Kidney epithelial cell (primary cell): Measurements from ENCODE around the gene GFPT1. TPM values are rescaled to one million over a fixed set of nuclear protein-coding genes. Genes with fewer than 3 reads are reported as not detected.
"Not testable (repeated sequence)": the region's sequence is repeated elsewhere in the genome, so short reads cannot be mapped to it uniquely, and the experiment has no call there.

Experiments used
- DNase-seq: peaks from one replicate; pipeline ENCODE4 v3.0.0-alpha.2; 2010; ENCODE audit warnings: low read depth
- H3K27me3 ChIP-seq: 2 replicates; pipeline ENCODE4 v1.6.0; 2011; ENCODE audit warnings: low read length; ENCODE audit not compliant: control insufficient read depth, insufficient read depth
- H3K36me3 ChIP-seq: 2 replicates; pipeline ENCODE4 v1.5.1; 2011; ENCODE audit warnings: low read length; ENCODE audit not compliant: control insufficient read depth, insufficient read depth
- H3K4me3 ChIP-seq: 2 replicates; pipeline ENCODE4 v1.5.1; 2011; ENCODE audit warnings: low read depth, mild to moderate bottlenecking, control low read depth, low read length
- total RNA-seq: library from RNA; depleted of rRNA; stranded (reverse); fragments of >200 nt; gene quantifications from 2 replicates; pipeline ENCODE4 v1.2.3, GENCODE V29; 2015
- TF ChIP-seq, protein P1 (sequence below): IDR thresholded peaks from 2 replicates; pipeline ENCODE4 v1.5.1; 2011; ENCODE audit warnings: mild to moderate bottlenecking, moderate library complexity, low read length, control low read depth, inconsistent platforms; ENCODE audit not compliant: insufficient read depth, poor library complexity, severe bottlenecking

GFPT1 gene
- total RNA-seq, 1 donor from 2014 or later, result 59.5 TPM

DNA sequence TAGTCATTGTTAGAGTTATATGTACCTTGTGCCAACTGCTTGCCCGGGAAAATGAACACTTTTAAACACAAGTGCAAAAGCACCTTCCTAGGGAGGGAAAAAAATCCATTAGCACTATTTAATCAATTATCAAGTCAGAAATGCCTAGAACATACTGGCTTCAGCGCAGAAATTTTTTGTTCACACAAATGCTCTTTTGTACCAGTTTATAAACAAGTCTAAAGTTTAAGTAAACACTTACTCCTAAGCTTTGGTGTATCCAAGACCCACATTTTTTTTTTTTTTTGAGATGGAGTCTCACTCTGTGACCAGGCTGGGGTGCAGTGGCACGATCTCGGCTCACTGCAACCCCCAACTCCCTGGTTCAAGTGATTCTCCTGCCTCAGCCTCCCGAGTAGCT, 30.6 kb downstream of the GFPT1 start:
- Histone ChIP-seq H3K4me3 (no peak overlapping the region), H3K27me3 (no peaks in the 10 kb centered on the region), H3K36me3 (no peaks in the 10 kb centered on the region)
- no peak for DNase-seq
- TF ChIP-seq, protein P1, sequence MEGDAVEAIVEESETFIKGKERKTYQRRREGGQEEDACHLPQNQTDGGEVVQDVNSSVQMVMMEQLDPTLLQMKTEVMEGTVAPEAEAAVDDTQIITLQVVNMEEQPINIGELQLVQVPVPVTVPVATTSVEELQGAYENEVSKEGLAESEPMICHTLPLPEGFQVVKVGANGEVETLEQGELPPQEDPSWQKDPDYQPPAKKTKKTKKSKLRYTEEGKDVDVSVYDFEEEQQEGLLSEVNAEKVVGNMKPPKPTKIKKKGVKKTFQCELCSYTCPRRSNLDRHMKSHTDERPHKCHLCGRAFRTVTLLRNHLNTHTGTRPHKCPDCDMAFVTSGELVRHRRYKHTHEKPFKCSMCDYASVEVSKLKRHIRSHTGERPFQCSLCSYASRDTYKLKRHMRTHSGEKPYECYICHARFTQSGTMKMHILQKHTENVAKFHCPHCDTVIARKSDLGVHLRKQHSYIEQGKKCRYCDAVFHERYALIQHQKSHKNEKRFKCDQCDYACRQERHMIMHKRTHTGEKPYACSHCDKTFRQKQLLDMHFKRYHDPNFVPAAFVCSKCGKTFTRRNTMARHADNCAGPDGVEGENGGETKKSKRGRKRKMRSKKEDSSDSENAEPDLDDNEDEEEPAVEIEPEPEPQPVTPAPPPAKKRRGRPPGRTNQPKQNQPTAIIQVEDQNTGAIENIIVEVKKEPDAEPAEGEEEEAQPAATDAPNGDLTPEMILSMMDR, result no peak

DNA sequence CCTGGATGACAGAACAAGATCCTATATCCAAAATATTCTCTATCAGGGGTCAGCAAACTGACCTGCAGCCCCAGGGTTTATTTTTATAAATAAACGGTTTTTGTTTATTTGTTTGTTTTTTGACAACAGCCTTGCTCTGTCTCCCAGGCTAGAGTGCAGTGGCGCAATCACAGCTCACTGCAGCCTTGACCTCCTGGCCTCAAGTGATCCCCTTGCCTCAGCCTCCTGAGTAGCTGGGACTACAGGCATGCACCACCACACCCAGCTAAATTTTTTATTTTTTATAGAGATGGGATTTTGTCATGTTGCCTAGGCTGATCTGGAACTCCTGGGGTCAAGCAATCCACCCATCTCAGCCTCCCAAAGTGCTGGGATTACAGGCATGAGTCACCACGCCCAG, 32.1 kb downstream of the GFPT1 start:
- not testable (repeated sequence) for DNase-seq, H3K27me3 ChIP-seq, H3K36me3 ChIP-seq, H3K4me3 ChIP-seq

DNA sequence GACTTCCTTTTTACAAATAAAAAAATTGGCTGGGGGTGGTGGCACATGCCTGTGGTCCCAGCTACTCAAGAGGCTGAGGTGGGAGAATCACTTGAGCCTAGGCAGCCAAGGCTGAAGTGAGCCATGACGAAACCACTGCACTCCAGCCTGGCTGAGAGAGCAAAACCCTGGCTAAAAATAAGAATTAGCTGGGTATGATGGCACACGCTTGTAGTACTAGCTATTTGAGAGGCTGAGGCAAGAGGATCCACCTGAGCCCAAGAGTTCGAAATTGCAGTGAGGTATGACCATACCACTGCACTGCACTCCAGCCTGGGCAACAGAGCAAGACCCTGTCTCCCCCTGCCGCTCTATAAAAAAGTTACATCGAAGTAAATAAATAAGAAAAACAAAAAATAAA, 33.7 kb downstream of the GFPT1 start:
- DNase-seq, result no peak
- peaks cover 2% of the 10 kb centered on the region for H3K36me3 ChIP-seq
- H3K27me3 ChIP-seq, result no peaks in the 10 kb centered on the region
- TF ChIP-seq, protein P1, result no peak
- H3K4me3 ChIP-seq, result no peak overlapping the region

DNA sequence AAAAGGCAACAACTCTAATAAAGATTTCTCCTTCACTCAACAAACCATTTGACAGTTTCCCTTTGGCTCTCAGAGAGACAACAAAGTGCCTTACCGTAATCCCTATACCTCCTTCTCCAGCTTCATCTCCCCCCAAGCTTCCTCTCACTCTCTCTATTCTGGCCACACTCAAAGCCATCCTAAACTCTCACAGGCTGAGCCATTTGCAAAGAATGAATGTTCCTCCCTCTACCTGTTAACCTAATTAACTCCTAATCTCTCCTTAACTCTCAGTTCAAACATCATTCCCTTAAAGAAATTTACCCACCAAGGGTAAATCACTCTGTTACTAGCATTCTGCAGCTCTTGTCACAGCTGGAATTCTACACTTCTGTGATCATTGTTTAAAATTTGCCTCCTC, 38.2 kb downstream of the GFPT1 start:
- no peaks in the 10 kb centered on the region for H3K27me3 ChIP-seq
- DNase-seq, result no peak
- peaks cover 2% of the 10 kb centered on the region for H3K36me3 ChIP-seq
- TF ChIP-seq, protein P1, result no peak
- no peak overlapping the region for H3K4me3 ChIP-seq

DNA sequence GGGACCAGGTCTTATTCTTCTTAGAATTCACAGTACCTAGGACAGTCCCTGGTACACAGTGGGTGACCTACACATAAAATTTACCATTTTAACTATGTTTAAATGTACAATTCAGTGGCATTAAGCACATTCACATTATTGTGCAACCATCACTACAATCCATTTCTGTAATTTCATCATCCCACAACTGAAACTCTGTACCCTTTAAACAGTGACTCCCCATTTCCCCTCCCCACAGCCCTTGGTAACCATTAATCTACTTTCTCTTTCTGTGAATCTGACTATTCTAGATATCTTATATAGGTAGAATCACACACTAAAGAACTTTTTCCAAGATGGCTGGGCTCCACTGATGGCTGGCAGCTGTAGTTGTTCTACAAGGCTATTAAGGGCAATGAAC, 41.6 kb downstream of the GFPT1 start:
- no peak for DNase-seq
- H3K36me3 ChIP-seq, result peaks cover 2% of the 10 kb centered on the region
- TF ChIP-seq, protein P1, result no peak
- no peaks in the 10 kb centered on the region for H3K27me3 ChIP-seq
- H3K4me3 ChIP-seq, result no peak overlapping the region

DNA sequence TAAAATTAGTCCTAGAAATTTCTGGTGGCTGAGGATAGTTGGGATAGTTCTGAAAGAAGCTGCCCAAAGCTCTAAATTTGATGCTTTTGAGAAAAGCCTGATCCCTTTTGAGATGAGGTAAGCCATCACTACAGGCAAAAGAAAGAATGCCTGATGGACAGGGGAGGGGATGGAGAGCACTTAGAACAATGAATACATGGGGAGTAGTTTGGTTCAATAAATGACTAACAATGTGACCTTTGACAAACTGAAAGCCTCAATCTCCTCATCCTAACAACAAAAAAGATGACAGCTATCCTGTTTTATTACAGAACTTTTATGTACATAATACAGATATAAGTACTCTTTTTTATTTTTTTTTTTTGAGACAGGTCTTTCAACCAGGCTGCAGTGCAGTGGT, 42.7 kb downstream of the GFPT1 start:
- TF ChIP-seq, protein P1, result no peak
- no peak overlapping the region for H3K4me3 ChIP-seq
- peaks cover 2% of the 10 kb centered on the region for H3K36me3 ChIP-seq
- DNase-seq, result no peak
- H3K27me3 ChIP-seq, result no peaks in the 10 kb centered on the region
